HepG2 (cell line): ENCODE results near the gene KCNQ5. TPM values are rescaled to one million over a fixed set of nuclear protein-coding genes. Genes with fewer than 3 reads are reported as not detected.

ENCODE experiments used
- ATAC-seq: fragments of 200-7000 bp; cut with Tn5 transposase; 3 replicates; pipeline ENCODE4 v1.9.1; 2020; ENCODE audit warnings: mild to moderate bottlenecking, moderate library complexity
- BruUV-seq: library from RNA; stranded (reverse); fragments of 400-500 nt; replicated peaks from 2 replicates; lab custom pipeline; 2021; lab: Mats Ljungman, UMichigan
- CTCF ChIA-PET: fragments of 300-600 bp; formaldehyde crosslinking; extraction: SDS; loops from one replicate; lab custom pipeline; 2021; ENCODE audit warnings: low total read pairs, inconsistent platforms, low intra/inter-chr PET ratio; lab: Yijun Ruan, JAX
- POLR2A ChIA-PET: fragments of 350-600 bp; sonication (Branson Sonifier 250); formaldehyde crosslinking; loops from one replicate; lab custom pipeline; 2020; ENCODE audit warnings: antibody characterized with exemption, inconsistent platforms; lab: Yijun Ruan, JAX
- DNase-seq: peaks from one replicate; pipeline ENCODE4 v3.0.0-alpha.2; 2015; ENCODE audit warnings: low spot score
- FAIRE-seq: peaks from 3 replicates; lab custom pipeline; 2011; peaks lifted over from hg19 to GRCh38; lab: Jason Lieb, UNC
- H2AFZ ChIP-seq: one replicate; pipeline ENCODE4 v1.6.1; 2011; ENCODE audit warnings: low read length, inconsistent platforms
- H3K27ac ChIP-seq: fragments of 300-600 bp; 3 replicates; pipeline ENCODE4 v1.8.0; 2011; ENCODE audit warnings: mixed run types, mild to moderate bottlenecking, mixed read lengths, low read length, inconsistent platforms; ENCODE audit not compliant: insufficient read depth; ENCODE audit errors: extremely low read length
- H3K27me3 ChIP-seq, 2 experiments: fragments of 200-600 bp in 1 of 2; 2 replicates in 1 of 2; 3 replicates in 1 of 2; pipeline versions ENCODE4 v1.6.0 to v1.8.0; 2011; ENCODE audit warnings: low read length in 2 of 2, mild to moderate bottlenecking in 2 of 2, moderate library complexity in 2 of 2, inconsistent platforms in 1 of 2; ENCODE audit not compliant: insufficient read depth in 2 of 2, control insufficient read depth in 1 of 2
- H3K36me3 ChIP-seq, 2 experiments: fragments of 200-600 bp in 1 of 2; replicated peaks in 1 of 2; 2 replicates in 1 of 2; 3 replicates in 1 of 2; pipeline versions ENCODE4 v1.5.1 to v1.8.0; 2011; ENCODE audit warnings: low read length in 2 of 2, inconsistent platforms in 1 of 2; ENCODE audit not compliant: insufficient read depth in 2 of 2, control insufficient read depth in 1 of 2
- H3K4me1 ChIP-seq: 2 replicates; pipeline ENCODE4 v1.5.1; 2012; ENCODE audit warnings: low read length, inconsistent platforms; ENCODE audit not compliant: insufficient read depth
- H3K4me2 ChIP-seq: 2 replicates; pipeline ENCODE4 v1.6.0; 2011; ENCODE audit warnings: low read depth, low read length, inconsistent platforms
- H3K4me3 ChIP-seq, 3 experiments: fragments of 200-600 bp in 1 of 3; sonication (generic), shearing (Covaris generic) in 1 of 3; replicated peaks in 1 of 3; 2 replicates each; pipeline ENCODE4 v1.5.1; 2011 to 2016; ENCODE audit warnings: low read length in 3 of 3, inconsistent platforms in 2 of 3, low read depth in 2 of 3, mild to moderate bottlenecking in 2 of 3, control low read depth in 1 of 3, mixed read lengths in 1 of 3; ENCODE audit not compliant: insufficient read depth in 1 of 3
- H3K79me2 ChIP-seq: one replicate; pipeline ENCODE4 v1.6.1; 2011; ENCODE audit warnings: low read length, inconsistent platforms; ENCODE audit not compliant: insufficient read depth
- H3K9ac ChIP-seq: 2 replicates; pipeline ENCODE4 v1.6.0; 2011; ENCODE audit warnings: mild to moderate bottlenecking, low read depth, low read length, inconsistent platforms; ENCODE audit not compliant: insufficient read depth
- H3K9me3 ChIP-seq: 2 replicates; pipeline ENCODE4 v1.5.1; 2012; ENCODE audit warnings: mild to moderate bottlenecking, low read length
- H4K20me1 ChIP-seq: 2 replicates; pipeline ENCODE4 v1.6.0; 2011; ENCODE audit warnings: inconsistent platforms, mild to moderate bottlenecking, low read length, moderate library complexity; ENCODE audit not compliant: insufficient read depth
- AHR ChIP-seq: IDR thresholded peaks from 2 replicates; pipeline ENCODE4 v1.6.1; 2018; ENCODE audit warnings: missing genetic modification reagents, missing compliant biosample characterization
- KAT2B ChIP-seq: fragments of 150-350 bp; IDR thresholded peaks from 2 replicates; pipeline ENCODE4 v1.6.1; 2014; ENCODE audit warnings: low read depth, low read length, borderline replicate concordance
- MEIS1 ChIP-seq: sonication (generic); formaldehyde crosslinking; IDR thresholded peaks from 2 replicates; pipeline ENCODE4 v1.9.0; 2021; ENCODE audit warnings: mild to moderate bottlenecking, missing genetic modification reagents, moderate library complexity, borderline replicate concordance
- NAIF1 ChIP-seq: sonication (generic); formaldehyde crosslinking; IDR thresholded peaks from 2 replicates; pipeline ENCODE4 v1.5.0; 2020; ENCODE audit warnings: mild to moderate bottlenecking, missing genetic modification reagents, borderline replicate concordance
- NR1H2 ChIP-seq: sonication (generic); formaldehyde crosslinking; IDR thresholded peaks from 2 replicates; pipeline ENCODE4 v1.8.1; 2022; ENCODE audit warnings: low read depth, missing genetic modification reagents, borderline replicate concordance
- SP2 ChIP-seq: sonication (generic); formaldehyde crosslinking; IDR thresholded peaks from 2 replicates; pipeline ENCODE4 v1.5.1; 2020; ENCODE audit warnings: mild to moderate bottlenecking, missing genetic modification reagents
- ZBTB38 ChIP-seq: sonication (generic); formaldehyde crosslinking; IDR thresholded peaks from 2 replicates; pipeline ENCODE4 v1.5.1; 2020; ENCODE audit warnings: mild to moderate bottlenecking, missing genetic modification reagents
- ZNF232 ChIP-seq: sonication (generic); formaldehyde crosslinking; IDR thresholded peaks from 2 replicates; pipeline ENCODE4 v1.4.0; 2020; ENCODE audit warnings: missing genetic modification reagents, borderline replicate concordance
- ZNF614 ChIP-seq: IDR thresholded peaks from 2 replicates; pipeline ENCODE4 v1.6.1; 2018; ENCODE audit warnings: missing biosample characterization, missing genetic modification reagents, inconsistent platforms, borderline replicate concordance
- ZNF619 ChIP-seq: sonication (generic); formaldehyde crosslinking; IDR thresholded peaks from 2 replicates; pipeline ENCODE4 v1.4.0; 2020; ENCODE audit warnings: mild to moderate bottlenecking, missing genetic modification reagents
- ZNF83 ChIP-seq: sonication (generic); formaldehyde crosslinking; IDR thresholded peaks from 2 replicates; pipeline ENCODE4 v1.4.0; 2020; ENCODE audit warnings: missing genetic modification reagents, mild to moderate bottlenecking, borderline replicate concordance
- ZNF878 ChIP-seq: sonication (generic); formaldehyde crosslinking; IDR thresholded peaks from 2 replicates; pipeline ENCODE4 v1.8.1; 2023; ENCODE audit warnings: mild to moderate bottlenecking, missing genetic modification reagents, moderate library complexity
- WGBS: methylation state at CpG from one replicate; pipeline ENCODE4 v1.1.6; 2017; ENCODE audit warnings: low lambda C conversion rate; 5-methylcytosine and 5-hydroxymethylcytosine counted together
- in situ Hi-C: cut with HindIII; loops from 2 replicates; pipeline ENCODE4 v1.10.0; 2017; ENCODE audit warnings: low pct_unique_long_range_greater_than_20kb; ENCODE audit not compliant: extremely low pct_ligation_motif_present
- intact Hi-C: fragments of 100-400 bp; cut with micrococcal nuclease; formaldehyde crosslinking; loops from one replicate; pipeline ENCODE4 v1.10.0; 2022; ENCODE audit not compliant: unreplicated experiment
- polyA plus RNA-seq, 8 experiments: library from polyadenylated mRNA; depleted of rRNA in 3 of 8; stranded (reverse) in 7 of 8; unstranded in 1 of 8; fragments of >200 nt; fragmentation: Illumina TruSeq in 4 of 8; extraction: Trizol in 4 of 8; gene quantifications; 2 replicates each; pipeline versions ENCODE4 v1.2.1 to v1.2.3, GENCODE V29; 2011 to 2016; ENCODE audit warnings: low read depth in 4 of 8, missing spikeins in 1 of 8, mixed read lengths in 1 of 8; ENCODE audit not compliant: insufficient read depth in 1 of 8
- total RNA-seq, 5 experiments: library from RNA; depleted of rRNA; stranded (reverse); fragments of >200 nt; fragmentation: Illumina TruSeq; extraction: Trizol; gene quantifications; 2 replicates each; pipeline ENCODE4 v1.2.3, GENCODE V29; 2016; ENCODE audit warnings: low read depth in 1 of 5
- TF ChIP-seq, protein P1 (sequence below): sonication (generic); formaldehyde crosslinking; conservative IDR thresholded peaks from 2 replicates; pipeline ENCODE4 v1.5.0; 2020; ENCODE audit warnings: missing genetic modification reagents
- TF ChIP-seq, protein P2 (sequence below), 2 experiments: sonication (generic) in 1 of 2; formaldehyde crosslinking in 1 of 2; IDR thresholded peaks; 2 replicates each; pipeline versions ENCODE4 v1.4.0 to v1.6.1; 2016 to 2020; ENCODE audit warnings: borderline replicate concordance in 1 of 2, low read depth in 1 of 2, mild to moderate bottlenecking in 1 of 2, missing genetic modification reagents in 1 of 2
- TF ChIP-seq, protein P3 (sequence below): sonication (generic); formaldehyde crosslinking; IDR thresholded peaks from 2 replicates; pipeline ENCODE4 v1.4.0; 2020; ENCODE audit warnings: mild to moderate bottlenecking, missing genetic modification reagents

The KCNQ5 gene
- total and polyA plus RNA-seq, 2 of the 13 experiments (the other 11 are each of a cell fraction or from before 2014, with no cell fraction given), result 0.04 TPM; not detected in 1

DNA sequence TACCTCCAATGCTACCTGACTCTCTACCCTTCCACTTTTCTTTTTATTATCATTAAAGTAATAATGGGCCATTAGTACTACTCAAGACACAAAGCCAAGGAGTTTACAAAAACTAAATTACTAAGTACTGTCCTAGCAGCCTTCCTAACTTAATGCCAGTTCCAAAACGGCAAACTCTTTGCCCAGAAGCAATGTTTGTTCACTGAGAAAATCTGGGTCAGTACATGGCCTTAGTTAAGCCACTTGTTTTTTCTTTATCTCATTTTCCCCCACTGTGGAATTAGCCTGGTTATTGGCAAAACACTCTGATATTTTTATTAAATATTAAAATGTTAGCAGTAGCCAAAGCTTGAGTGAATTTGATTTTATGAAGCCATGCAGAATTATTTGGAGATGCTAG, 242.4 kb downstream of the KCNQ5 start:
- FAIRE-seq (no peak), ATAC-seq (no peak), DNase-seq (no peak)
- intact Hi-C loops, result no loop called here
- no peak overlapping the region for H3K9ac ChIP-seq
- ChIA-PET CTCF (no interaction called here), POLR2A (no interaction called here)
- no TSS peak for BruUV-seq
- no peaks in the 10 kb centered on the region for H3K9me3 ChIP-seq
- no peak overlapping the region for H3K4me3 ChIP-seq
- no peaks in the 10 kb centered on the region for H3K79me2 ChIP-seq
- WGBS, result 0% methylated on average over 1 of the region's 1 CpG
- in situ Hi-C loops, result no loop called here
- H3K27ac ChIP-seq, result no peak overlapping the region
- no peak overlapping the region for H2AFZ ChIP-seq
- no peaks in the 10 kb centered on the region for H3K36me3 ChIP-seq
- H3K27me3 ChIP-seq, result peaks cover 0 to 1% of the 10 kb centered on the region in 2 experiments; a peak in 1 of 5 replicates
- no peak overlapping the region for H3K4me2 ChIP-seq
- H3K4me1 ChIP-seq, result no peaks in the 10 kb centered on the region
- no peaks in the 10 kb centered on the region for H4K20me1 ChIP-seq
- TF ChIP-seq ZNF614, result no peak
- no peak for TF ChIP-seq ZNF232 (CRISPR knock-in tag)
- TF ChIP-seq AHR (CRISPR knock-in tag), result no peak
- TF ChIP-seq KAT2B, result no peak
- TF ChIP-seq ZNF619 (CRISPR knock-in tag), result no peak
- TF ChIP-seq, protein P1, sequence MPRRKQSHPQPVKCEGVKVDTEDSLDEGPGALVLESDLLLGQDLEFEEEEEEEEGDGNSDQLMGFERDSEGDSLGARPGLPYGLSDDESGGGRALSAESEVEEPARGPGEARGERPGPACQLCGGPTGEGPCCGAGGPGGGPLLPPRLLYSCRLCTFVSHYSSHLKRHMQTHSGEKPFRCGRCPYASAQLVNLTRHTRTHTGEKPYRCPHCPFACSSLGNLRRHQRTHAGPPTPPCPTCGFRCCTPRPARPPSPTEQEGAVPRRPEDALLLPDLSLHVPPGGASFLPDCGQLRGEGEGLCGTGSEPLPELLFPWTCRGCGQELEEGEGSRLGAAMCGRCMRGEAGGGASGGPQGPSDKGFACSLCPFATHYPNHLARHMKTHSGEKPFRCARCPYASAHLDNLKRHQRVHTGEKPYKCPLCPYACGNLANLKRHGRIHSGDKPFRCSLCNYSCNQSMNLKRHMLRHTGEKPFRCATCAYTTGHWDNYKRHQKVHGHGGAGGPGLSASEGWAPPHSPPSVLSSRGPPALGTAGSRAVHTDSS (CRISPR knock-in tag), result no peak
- no peak for TF ChIP-seq NAIF1
- TF ChIP-seq, protein P2, sequence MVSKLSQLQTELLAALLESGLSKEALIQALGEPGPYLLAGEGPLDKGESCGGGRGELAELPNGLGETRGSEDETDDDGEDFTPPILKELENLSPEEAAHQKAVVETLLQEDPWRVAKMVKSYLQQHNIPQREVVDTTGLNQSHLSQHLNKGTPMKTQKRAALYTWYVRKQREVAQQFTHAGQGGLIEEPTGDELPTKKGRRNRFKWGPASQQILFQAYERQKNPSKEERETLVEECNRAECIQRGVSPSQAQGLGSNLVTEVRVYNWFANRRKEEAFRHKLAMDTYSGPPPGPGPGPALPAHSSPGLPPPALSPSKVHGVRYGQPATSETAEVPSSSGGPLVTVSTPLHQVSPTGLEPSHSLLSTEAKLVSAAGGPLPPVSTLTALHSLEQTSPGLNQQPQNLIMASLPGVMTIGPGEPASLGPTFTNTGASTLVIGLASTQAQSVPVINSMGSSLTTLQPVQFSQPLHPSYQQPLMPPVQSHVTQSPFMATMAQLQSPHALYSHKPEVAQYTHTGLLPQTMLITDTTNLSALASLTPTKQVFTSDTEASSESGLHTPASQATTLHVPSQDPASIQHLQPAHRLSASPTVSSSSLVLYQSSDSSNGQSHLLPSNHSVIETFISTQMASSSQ (IDR thresholded peaks at IDR 0.05; ENCODE audit: low read depth), result no peak
- TF ChIP-seq, protein P2 (CRISPR knock-in tag; IDR thresholded peaks at IDR 0.05; ENCODE audit: borderline replicate concordance), result no peak
- no peak for TF ChIP-seq NR1H2 (CRISPR knock-in tag)
- TF ChIP-seq, protein P3, sequence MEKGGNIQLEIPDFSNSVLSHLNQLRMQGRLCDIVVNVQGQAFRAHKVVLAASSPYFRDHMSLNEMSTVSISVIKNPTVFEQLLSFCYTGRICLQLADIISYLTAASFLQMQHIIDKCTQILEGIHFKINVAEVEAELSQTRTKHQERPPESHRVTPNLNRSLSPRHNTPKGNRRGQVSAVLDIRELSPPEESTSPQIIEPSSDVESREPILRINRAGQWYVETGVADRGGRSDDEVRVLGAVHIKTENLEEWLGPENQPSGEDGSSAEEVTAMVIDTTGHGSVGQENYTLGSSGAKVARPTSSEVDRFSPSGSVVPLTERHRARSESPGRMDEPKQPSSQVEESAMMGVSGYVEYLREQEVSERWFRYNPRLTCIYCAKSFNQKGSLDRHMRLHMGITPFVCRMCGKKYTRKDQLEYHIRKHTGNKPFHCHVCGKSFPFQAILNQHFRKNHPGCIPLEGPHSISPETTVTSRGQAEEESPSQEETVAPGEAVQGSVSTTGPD (CRISPR knock-in tag), result no peak
- no peak for TF ChIP-seq ZNF83 (CRISPR knock-in tag)
- no peak for TF ChIP-seq SP2 (CRISPR knock-in tag)
- TF ChIP-seq ZBTB38, result no peak
- TF ChIP-seq ZNF878 (CRISPR knock-in tag), result no peak
- no peak for TF ChIP-seq MEIS1 (CRISPR knock-in tag)
